ENCODE data around the gene SNED1.

The SNED1 gene

GRCh38 chr2:241003830-241004564 lies 5.6 kb downstream of the SNED1 start:
- no peaks in the 10 kb centered on the region for H3K27me3 ChIP-seq (ENCODE audit: insufficient read depth, low read length, poor library complexity)
- H3K27ac ChIP-seq (ENCODE audit: low read length): no peak overlapping the region
- ATAC-seq (ENCODE audit: insufficient read depth, low read depth) (no peak), DNase-seq (no peak)
- no peaks in the 10 kb centered on the region for H3K36me3 ChIP-seq (ENCODE audit: insufficient read depth, low read length)
- H3K4me2 ChIP-seq (ENCODE audit: insufficient read depth, low read length): no peak overlapping the region
- H3K9me3 ChIP-seq (ENCODE audit: insufficient read depth, low read length, severe bottlenecking): peaks cover 16% of the 10 kb centered on the region
- no peak overlapping the region for H3K4me3 ChIP-seq (ENCODE audit: low read depth in 1 of 2, low read length in 2 of 2)
- H3K79me2 ChIP-seq (ENCODE audit: insufficient read depth, low read length): no peaks in the 10 kb centered on the region
- TF ChIP-seq EZH2 (IDR thresholded peaks at IDR 0.05; ENCODE audit: borderline replicate concordance, low read depth, low read length, severe bottlenecking) (no peak), CTCF (IDR thresholded peaks at IDR 0.05; ENCODE audit: borderline replicate concordance, extremely low read depth, low read length, poor library complexity, severe bottlenecking) (no peak)
- no peaks in the 10 kb centered on the region for H3K4me1 ChIP-seq (ENCODE audit: insufficient read depth, low read length)
- no peak overlapping the region for H3K9ac ChIP-seq (ENCODE audit: low read depth, low read length)
- H4K20me1 ChIP-seq (ENCODE audit: insufficient read depth, low read length): no peaks in the 10 kb centered on the region
- H2AFZ ChIP-seq (ENCODE audit: low read depth, low read length): no peak overlapping the region

- H3K79me2 ChIP-seq (ENCODE audit: insufficient read depth, low read length): no peaks in the 10 kb centered on the region
- no peak for TF ChIP-seq EZH2 (IDR thresholded peaks at IDR 0.05; ENCODE audit: borderline replicate concordance, low read depth, low read length, severe bottlenecking)
- no peak for TF ChIP-seq CTCF (IDR thresholded peaks at IDR 0.05; ENCODE audit: borderline replicate concordance, extremely low read depth, low read length, poor library complexity, severe bottlenecking)
- ATAC-seq (ENCODE audit: insufficient read depth, low read depth) (no peak), DNase-seq (no peak)
- H3K4me2 ChIP-seq (ENCODE audit: insufficient read depth, low read length): no peak overlapping the region
- H3K27me3 ChIP-seq (ENCODE audit: insufficient read depth, low read length, poor library complexity): no peaks in the 10 kb centered on the region
- peaks cover 16% of the 10 kb centered on the region for H3K9me3 ChIP-seq (ENCODE audit: insufficient read depth, low read length, severe bottlenecking)
- H2AFZ ChIP-seq (ENCODE audit: low read depth, low read length): no peak overlapping the region
- no peaks in the 10 kb centered on the region for H3K4me1 ChIP-seq (ENCODE audit: insufficient read depth, low read length)
- no peak overlapping the region for H3K4me3 ChIP-seq (ENCODE audit: low read depth in 1 of 2, low read length in 2 of 2)
- no peaks in the 10 kb centered on the region for H4K20me1 ChIP-seq (ENCODE audit: insufficient read depth, low read length)
- H3K27ac ChIP-seq (ENCODE audit: low read length): no peak overlapping the region
- H3K9ac ChIP-seq (ENCODE audit: low read depth, low read length): no peak overlapping the region
- H3K36me3 ChIP-seq (ENCODE audit: insufficient read depth, low read length): no peaks in the 10 kb centered on the region
Measured at GRCh38 chr2:241005569-241005968, 7.2 kb downstream of the SNED1 start.

- no peak overlapping the region for H3K4me3 ChIP-seq (ENCODE audit: low read depth in 1 of 2, low read length in 2 of 2)
- no peak overlapping the region for H3K4me2 ChIP-seq (ENCODE audit: insufficient read depth, low read length)
- no peak for ATAC-seq (ENCODE audit: insufficient read depth, low read depth)
Measured at GRCh38 chr2:241006412-241006811, 8.0 kb downstream of the SNED1 start.

More at GRCh38 chr2:241006412-241006811, 8.0 kb downstream of the SNED1 start:
- Histone ChIP-seq H3K27me3 (ENCODE audit: insufficient read depth, low read length, poor library complexity) (peaks cover 1% of the 10 kb centered on the region), H3K4me1 (ENCODE audit: insufficient read depth, low read length) (no peaks in the 10 kb centered on the region), H3K27ac (ENCODE audit: low read length) (no peak overlapping the region), H4K20me1 (ENCODE audit: insufficient read depth, low read length) (no peaks in the 10 kb centered on the region), H2AFZ (ENCODE audit: low read depth, low read length) (no peak overlapping the region), H3K79me2 (ENCODE audit: insufficient read depth, low read length) (no peaks in the 10 kb centered on the region), H3K9ac (ENCODE audit: low read depth, low read length) (no peak overlapping the region), H3K9me3 (ENCODE audit: insufficient read depth, low read length, severe bottlenecking) (peaks cover 16% of the 10 kb centered on the region), H3K36me3 (ENCODE audit: insufficient read depth, low read length) (no peaks in the 10 kb centered on the region)
- DNase-seq: no peak
- TF ChIP-seq EZH2 (IDR thresholded peaks at IDR 0.05; ENCODE audit: borderline replicate concordance, low read depth, low read length, severe bottlenecking) (no peak), CTCF (IDR thresholded peaks at IDR 0.05; ENCODE audit: borderline replicate concordance, extremely low read depth, low read length, poor library complexity, severe bottlenecking) (no peak)
